Measurements from ENCODE around the gene KLC1.

The KLC1 gene

DNA sequence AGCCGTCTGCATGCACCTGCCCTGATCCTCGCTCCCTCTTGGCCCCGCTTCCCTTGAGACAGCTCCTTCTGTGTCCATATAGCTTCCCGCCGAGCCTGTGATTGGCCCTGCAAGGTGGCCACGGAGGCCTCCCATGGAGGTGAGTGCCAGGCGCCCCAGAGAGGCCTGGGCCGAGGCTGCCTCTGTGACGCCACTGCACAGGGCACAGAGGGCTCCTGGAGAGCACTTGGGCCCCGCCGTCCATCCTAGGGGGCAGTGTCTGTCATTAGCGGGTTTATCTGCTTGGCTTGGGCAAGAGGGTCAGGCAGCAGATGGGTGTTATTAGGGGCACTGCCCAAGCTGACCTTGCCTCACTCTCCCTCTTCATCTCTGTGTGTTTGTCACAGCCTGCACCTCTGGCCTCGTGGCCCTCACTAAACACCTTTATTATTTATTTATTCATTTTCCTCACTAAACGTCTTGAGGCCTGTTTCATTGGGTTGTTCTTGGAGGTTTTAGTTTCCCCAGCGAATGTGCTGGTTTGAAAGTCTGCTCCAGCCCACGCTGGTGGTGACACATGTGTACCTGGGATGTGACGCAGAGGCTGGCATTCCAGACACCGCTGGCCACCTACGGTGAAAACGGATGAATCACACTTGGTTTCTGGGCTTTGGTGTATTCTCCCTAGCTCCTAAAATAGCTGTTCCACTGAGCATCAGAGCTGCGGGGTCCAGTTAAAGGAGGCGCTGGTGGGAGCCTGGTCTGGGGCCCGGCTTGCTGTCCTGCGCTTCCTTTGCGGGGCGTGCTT lies 92.5 kb downstream of the KLC1 start:
- no peak for DNase-seq (ENCODE audit: low spot score)

DNA sequence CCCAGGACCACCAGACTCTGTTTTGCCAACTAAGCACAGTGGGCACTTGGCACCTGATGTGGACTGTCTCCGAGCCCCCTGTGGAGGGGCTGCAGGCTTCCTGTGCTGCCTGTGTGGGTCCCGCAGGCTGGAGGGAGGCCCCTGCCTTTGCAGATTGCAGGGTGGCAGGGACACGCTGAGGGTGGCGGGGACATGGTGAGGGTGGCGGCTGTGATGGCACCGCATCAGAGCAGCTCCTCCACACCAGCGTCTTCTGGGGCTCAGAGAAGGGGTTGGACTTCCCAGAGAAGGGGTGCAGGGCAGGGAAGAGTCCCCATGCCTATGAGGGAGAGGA lies 94.7 kb downstream of the KLC1 start:
- no peak for DNase-seq (ENCODE audit: low spot score)

DNA sequence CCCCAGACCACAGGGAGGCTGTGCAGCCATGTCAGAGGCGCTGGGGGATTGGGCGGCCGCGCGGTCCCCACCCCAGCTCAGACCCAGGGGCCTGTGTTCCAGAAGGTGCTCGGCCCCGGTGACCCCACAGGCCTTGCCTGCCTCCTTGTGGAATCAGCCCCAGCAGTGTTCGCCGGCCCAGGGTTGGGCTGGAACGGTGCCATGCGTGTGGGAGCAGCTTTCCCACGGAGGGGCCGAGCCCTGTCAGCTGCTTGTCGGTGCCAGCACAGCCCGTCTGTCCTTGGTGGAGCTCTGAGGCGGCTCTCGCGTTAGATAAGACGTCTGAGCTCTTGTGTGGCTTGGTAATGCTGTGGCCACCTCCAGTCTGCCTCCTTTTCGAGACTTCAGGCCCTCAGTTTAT lies 95.1 kb downstream of the KLC1 start:
- DNase-seq (ENCODE audit: low spot score), result peak; percentile 93

DNA sequence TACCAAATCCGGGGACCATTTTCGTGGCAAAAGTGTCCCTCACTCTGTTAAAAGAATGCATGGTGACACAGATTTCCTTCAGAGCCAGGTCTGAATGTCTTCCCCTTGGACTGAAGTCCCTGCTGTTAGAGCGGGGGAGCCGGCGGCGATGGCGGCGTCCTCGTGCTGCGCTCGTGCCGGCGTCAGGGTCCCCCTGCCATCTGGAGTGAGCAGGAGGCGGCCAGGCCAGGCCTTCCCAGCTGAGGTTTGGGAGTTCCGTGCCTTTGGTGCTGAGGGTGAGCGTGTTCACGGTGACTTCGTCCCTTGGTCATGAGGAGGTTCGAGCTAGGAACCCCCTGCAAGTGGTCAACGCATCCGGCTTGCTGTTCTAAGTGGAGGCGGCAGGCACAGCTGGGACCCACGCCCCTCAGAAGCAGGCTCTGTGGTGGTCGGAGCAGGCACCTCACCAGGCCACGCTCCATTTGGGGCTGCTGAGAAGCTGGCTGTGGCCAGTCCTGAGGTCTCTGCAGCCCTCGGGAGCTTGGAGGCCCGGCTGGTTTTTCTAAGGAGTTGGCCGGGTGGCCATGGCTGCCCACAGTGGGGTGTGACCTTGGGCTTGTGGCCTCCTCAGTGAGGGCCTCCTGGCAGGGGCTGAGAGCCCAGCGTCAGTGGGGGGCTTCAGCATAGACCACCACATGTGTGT lies 96.1 kb downstream of the KLC1 start:
- DNase-seq (ENCODE audit: low spot score), result no peak

DNA sequence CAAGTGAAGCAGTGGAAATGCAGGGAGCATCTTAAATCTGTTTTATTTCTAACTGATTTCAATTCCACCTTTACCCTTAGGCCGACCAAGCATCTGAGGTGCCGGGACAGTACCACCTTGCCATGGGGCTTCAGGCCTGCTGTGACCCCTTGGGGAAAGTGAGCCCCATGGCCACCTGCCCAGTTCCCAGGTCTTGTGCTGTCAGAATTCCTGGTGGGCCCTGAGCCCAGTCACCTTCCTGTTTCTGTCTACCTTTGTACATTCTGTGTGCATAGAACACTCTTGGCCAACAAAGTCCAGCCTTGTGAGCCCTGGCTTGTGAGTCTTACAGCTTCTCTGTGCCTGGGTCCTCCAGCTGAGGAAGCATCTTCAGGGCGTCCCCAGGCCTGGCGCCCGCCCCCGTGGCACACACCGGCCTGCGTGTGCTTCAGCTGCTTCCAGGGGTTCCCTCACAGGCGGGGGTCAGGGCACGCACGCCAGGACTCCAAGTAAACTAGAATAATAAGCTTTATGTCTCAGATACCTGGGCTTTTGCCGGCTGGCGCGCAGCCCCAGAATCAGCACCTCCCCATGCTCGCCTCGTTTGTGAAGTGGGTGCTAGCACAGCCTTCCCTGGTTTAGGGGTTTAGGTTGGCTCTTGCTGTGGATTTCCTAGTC lies 96.9 kb downstream of the KLC1 start:
- DNase-seq (ENCODE audit: low spot score), result no peak

DNA sequence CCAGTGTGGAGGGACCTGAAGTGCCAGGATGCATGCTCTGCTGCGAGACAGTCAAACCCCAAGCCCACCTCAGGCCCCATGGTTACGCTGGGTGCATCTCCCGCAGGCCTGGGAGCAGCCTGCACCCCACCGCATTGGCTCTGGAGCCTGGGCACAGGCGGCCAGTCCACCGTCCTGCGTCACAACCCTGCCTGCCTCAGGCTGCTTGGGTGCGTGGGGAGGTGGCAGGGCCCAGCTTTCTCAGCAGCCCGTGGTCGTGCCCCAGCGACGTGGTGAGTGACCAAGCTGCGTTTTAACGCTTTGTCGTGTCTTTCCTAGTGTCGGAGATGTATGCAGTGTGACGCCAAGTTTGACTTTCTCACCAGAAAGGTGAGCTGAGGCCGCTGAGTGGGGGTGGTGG lies 97.5 kb downstream of the KLC1 start:
- DNase-seq (ENCODE audit: low spot score), result no peak

DNA sequence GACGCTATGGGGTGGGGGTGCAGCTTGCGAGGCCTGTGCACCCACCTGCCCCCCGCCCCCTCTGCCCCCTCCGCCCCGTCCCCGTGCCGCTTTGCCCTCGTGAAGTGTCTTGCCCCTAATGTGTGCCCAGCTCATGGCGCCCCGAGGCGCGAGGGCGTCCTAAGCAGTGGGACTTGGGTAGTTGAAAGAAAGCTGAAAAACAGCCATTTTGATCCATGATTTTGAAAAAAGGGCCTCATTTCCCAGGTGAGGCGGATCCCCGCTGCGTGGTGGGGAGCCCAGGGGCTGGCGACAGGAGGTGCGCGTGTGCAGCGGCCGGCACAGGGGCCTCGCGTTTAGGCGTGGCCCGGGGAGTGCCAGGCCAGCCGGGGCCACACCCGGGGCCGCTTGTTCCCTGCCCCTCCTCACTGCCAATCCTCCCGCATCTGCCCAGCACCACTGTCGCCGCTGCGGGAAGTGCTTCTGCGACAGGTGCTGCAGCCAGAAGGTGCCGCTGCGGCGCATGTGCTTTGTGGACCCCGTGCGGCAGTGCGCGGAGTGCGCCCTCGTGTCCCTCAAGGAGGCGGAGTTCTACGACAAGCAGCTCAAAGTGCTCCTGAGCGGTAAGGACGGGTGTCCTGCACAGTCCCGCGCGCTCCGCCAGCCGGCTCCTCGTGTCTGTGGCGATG lies 98.4 kb downstream of the KLC1 start:
- peak; percentile 30 for DNase-seq (ENCODE audit: low spot score)

DNA sequence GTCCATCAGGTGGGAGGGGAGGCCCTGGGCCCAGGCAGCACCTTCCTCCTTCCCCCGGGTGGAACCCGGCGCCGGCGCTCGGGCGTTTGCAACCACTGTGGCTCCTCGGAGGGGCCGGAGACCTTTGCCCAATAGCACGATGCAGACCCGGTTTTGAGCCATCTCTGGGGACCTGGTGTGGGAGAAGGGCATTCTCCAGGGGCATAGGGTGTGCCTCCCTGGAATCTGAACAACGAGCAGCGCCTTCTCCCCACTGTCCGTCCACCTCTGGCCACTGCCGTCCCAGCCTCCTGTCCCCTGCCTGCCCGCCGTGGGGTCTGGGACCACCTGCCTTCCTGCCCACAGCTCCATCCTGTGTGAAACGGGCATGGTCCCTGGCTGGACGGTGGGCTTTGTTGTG lies 99.1 kb downstream of the KLC1 start:
- no peak for DNase-seq (ENCODE audit: low spot score)

DNA sequence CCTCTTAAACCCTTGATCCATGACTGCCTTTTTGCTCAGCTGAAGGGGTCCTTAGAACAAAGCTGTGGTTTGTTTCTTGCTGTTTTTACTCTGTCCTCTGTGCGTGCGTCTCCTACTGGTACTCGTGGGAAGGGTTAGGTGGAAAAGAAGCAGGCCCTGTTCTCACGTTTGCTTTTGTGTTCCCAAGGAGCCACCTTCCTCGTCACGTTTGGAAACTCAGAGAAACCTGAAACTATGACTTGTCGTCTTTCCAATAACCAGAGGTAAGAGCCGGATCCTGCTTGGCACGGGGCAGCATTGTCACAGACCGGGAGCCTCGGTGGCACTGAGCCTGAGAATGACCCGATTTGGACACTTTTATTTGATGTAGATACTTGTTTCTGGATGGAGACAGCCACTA lies 99.7 kb downstream of the KLC1 start:
- DNase-seq (ENCODE audit: low spot score), result no peak

DNA sequence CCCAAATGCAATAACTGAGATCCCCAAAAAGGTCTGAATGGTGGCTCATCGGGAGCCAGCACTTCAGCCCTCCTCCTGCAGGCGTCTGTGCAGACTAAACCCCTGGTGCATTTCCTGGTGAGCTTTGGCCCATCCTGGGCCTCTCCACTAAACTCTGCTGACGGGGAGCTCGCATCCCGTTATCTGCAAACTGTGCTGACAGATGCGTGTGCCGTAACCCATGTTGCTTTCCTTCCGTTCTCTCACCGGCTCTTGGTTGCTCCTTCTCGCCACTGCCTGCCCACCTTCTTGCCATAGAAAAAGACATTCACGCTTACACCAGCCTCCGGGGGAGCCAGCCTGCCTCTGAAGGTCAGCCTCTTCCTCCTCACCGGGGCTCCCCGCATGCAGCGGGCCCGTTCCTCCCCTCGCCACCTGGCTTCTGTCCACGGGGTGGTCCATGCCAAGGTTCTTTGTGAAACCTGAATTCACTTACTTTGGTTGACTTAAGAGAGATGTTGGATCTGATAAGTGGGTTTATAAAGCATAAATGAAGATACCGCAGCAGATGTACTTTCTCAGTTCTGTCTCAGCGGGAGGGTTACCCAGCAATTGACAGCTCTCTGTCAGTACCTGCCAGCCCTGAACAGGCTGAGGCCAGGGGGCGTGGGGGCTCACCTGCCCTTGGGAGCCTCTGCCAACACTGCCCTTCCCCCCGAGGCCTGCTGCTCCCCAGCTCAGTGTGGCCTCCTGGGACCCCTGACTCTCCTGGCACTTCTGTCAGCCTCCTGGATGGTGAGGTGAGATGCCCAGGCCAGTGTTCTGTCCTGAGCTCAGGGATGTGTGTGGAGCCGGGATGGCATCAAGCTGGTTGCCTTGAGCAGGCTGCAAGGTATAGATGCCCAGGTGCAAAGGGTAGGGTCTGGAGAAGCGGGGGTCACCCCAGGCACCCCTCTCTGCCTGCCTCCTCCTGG lies 100.8 kb downstream of the KLC1 start:
- peak; percentile 67 for DNase-seq (ENCODE audit: low spot score)

DNA sequence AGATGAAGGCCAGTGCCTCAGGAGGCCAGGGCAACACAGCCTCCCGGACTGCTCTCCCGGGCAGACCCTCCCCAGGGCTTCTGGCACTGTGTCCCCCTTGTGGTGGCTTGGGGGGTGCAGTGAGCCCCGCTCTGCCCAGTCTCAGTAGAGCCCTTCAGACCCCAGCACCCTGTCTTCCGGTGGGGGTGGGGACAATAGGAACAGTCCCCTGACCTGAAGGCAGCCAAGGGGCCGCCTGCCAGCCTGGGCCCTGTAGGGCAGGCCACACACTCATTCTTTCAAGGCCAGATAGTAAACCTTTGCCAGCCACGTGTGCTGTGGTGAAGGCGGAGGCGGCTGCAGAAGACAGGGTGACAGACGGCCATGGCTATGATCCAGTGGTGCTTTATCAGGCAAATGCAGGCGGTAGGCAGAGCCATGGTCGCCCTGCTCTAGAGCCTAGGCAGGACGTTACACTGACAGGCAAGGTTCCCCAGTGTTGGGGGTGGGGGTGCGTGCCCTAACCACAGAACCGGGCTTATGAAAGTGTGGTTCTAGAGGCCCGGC lies 101.6 kb downstream of the KLC1 start:
- peak; percentile 91 for DNase-seq (ENCODE audit: low spot score)

DNA sequence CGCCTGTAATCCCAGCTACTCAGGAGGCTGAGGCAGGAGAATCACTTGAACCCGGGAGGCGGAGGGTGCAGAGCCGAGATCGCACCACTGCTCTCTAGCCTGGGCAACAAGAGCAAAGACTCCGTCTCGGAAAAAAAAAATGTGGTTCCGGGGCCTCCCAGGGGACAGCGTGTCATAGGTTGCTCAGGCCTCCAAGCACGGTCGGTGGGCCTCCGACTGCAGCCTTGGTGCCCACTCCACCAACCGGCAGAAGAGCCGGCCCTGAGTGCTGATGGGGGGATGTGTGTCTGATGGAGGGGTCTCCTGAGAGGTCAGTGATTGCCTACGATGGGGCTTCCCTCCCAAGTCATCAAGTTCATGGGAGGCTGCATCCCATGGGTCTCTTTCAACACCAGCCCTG lies 102.5 kb downstream of the KLC1 start:
- DNase-seq (ENCODE audit: low spot score), result no peak

DNA sequence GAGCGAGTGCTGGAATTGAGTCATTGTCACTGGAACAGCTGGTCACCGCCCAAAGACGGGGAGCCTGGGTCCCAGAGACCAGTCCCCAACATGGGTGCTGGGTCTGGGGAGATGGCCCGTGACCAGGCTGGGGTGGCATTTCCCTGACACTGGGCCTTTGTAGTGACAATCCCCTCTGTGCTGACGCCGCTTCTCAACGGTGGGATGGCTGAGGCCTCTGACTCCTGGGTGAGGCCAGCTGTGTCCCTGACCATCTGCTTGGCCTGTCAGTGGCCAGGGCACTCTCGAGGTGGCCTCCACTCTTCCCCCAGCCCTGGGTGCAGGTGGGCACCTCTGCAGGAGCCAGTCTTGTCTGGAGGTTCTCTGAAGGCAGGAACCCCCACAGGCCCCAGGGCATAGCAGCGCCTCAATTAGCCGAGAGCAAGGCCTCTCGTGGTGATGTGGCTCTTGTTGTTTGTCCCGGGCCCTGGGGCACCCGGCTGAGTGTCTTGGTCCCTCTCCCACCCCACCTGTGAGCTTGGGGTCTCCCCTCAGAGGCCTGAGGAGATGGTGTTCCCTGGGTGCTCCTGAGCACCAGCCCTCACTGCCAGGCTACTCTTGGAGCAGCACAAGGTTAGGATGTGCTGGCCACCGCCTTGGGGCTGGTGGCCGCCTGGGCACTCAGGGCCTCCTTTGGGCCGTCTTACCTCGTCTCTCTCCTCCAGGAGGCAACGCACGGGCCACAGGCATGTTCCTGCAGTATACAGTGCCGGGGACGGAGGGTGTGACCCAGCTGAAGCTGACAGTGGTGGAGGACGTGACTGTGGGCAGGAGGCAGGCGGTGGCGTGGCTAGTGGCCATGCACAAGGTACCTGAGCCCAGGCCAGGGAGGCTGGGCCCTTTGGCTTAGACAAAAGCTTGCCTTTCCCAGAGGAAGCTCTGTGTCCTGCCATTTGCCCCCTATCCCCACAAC lies 103.2 kb downstream of the KLC1 start:
- no peak for DNase-seq (ENCODE audit: low spot score)

DNA sequence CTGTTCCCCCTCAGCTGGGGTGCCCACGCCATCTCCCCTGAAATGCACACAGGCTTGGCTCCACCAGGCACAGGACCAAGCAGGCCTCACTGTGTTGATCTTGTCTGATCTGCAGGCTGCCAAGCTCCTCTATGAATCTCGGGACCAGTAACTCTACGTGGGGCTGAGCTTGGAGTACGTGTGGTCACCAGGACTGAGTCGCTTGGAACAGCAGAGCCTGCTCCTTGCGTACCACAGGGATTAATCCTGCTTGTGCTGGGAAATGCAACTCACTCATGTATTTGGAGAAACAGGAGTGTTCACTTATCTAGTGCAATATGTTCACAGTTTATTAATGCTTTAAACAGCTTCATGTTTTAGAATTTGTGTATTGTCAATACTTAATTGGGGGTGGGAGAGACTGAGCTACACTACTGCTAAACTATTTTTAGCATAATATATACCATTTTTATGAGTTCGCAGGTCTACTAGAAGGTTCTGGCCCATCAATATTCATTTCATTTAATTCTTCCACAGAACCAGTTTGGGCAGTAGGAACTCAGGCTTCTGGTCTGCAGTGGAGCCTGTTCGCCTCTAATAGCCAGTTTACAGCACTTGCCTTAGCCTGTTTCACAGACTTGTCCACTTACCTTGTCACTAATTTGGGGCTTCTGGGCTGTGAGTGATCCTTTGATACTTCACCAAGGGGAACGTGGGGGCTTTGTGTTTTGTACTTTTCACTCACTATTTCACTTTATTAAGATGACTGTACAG lies 104.0 kb downstream of the KLC1 start:
- no peak for DNase-seq (ENCODE audit: low spot score)

DNA sequence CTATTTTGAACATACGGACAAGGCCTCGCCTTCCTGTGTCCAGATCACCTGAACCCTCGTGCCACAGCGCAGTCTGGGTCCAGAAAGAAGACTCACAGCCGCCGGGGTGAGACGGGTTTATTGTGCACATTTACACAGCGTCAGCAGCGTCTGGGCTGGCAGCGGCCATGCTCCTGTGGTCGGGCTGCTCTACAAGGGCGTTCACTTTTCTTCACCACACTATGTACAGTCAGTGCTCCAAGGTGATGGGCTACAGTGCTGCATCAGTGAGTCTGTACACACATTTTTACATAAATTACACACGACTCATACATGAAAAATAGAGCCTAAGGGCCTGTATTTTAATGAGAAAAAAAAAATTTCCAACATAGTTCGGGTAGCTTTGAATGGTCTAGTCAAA lies 104.6 kb downstream of the KLC1 start:
- no peak for DNase-seq (ENCODE audit: low spot score)

DNA sequence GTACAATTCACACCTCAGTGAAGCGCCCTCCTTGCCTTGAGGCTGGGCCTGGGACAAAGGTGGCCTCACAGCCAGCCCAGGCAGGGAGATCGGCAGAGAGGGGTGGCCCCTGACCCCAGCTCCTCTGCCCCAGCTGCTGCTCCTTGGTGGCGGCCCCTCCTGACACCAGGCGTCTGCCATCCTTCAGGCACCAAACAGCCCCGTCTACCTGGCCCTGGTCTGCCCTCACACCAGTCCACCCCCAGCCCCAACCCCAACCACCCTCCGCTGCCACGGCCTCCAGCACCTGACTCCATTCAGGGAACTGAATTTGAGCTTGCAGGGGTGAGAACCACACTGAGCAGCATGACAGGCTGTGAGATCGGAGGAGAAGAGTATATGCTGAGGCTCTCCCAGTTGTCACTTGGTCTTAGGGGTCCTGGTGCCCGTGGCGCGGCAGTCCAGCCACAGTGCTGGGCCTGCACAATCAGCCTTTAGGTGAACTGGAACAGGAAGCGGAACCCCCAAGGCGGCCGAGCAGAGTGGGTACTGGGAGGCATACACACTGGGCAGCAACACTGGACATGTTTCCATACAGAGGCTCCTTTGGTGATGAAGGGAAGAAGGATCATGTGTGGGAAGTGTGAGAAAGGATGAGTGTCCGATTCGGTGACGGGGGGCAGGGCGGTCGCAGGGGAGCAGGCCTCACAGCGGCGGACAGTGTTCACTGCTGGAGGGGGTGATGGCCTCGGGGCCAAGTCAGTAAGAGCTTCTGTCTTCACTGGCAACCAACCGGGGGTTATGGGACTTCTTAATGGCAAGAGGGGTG lies 105.3 kb downstream of the KLC1 start:
- DNase-seq (ENCODE audit: low spot score), result no peak

DNA sequence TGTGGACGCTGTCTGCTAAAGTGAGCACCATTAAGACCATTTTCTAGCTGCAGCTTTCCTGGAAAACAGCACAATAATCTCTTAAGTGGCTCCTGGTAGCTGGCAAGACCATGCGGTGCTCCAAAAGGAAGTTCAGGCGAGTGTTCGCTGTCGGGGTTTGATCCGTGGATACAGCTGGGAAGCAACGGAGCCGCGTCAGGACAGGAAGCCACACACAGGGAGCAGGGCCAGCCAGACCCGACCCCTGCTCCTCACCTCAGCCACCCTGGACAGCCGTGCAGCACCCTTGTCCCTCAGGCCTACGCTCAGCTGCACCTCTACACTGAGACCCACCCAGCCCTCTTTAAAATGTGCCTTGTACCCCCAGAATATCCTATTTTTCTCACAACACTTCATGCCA lies 106.0 kb downstream of the KLC1 start:
- DNase-seq (ENCODE audit: low spot score), result no peak

DNA sequence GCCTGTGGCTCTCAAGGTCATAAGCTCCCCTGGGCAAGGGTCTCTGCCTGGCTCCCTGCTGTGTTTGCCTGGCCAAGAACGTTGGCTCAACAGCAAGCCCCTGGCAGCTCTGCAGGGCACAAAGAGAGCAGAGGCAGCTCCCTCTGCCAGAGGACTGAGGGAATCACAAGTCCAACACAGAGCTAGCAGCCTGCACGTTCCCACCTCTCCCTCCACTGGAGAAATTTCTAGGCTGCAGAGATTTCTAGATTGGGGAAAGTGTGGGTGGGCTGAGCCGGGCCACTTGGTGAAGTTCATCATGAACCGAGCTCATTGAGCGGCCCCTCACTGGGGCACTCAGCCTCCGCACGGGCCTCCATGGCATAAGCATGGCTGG lies 106.4 kb downstream of the KLC1 start:
- no peak for DNase-seq (ENCODE audit: low spot score)

Data from hematopoietic multipotent progenitor cell treated with erythropoietin and hydrocortisone succinate and interleukin-3 and kit ligand, for 17 days (in vitro differentiated cells).